KMS-11 (cell line): ENCODE measurements around the gene TBC1D4.

ENCODE experiments used
- H2AFZ ChIP-seq: fragments of 200-600 bp; sonication (generic); 2 replicates; pipeline ENCODE4 v1.6.1; 2016; ENCODE audit warnings: antibody characterized with exemption, mixed run types, low read depth
- H3K27ac ChIP-seq: fragments of 200-600 bp; sonication (generic); 2 replicates; pipeline ENCODE4 v1.6.1; 2016; ENCODE audit warnings: mild to moderate bottlenecking, mixed run types
- H3K27me3 ChIP-seq: fragments of 200-600 bp; sonication (generic); 2 replicates; pipeline ENCODE4 v1.6.1; 2017; ENCODE audit warnings: mild to moderate bottlenecking, low read depth, mixed run types, moderate library complexity; ENCODE audit not compliant: insufficient read depth
- H3K36me3 ChIP-seq: fragments of 200-600 bp; sonication (generic); 2 replicates; pipeline ENCODE4 v1.6.1; 2017; ENCODE audit warnings: mild to moderate bottlenecking, mixed run types; ENCODE audit not compliant: insufficient read depth
- H3K4me1 ChIP-seq: fragments of 200-600 bp; sonication (generic); 2 replicates; pipeline ENCODE4 v1.6.1; 2016; ENCODE audit warnings: mild to moderate bottlenecking, low read depth, mixed run types; ENCODE audit not compliant: poor library complexity, severe bottlenecking
- H3K4me2 ChIP-seq: fragments of 200-600 bp; sonication (generic); 2 replicates; pipeline ENCODE4 v1.7.0; 2016; ENCODE audit warnings: mild to moderate bottlenecking, mixed run types
- H3K4me3 ChIP-seq: fragments of 200-600 bp; sonication (generic); IDR thresholded peaks from 2 replicates; pipeline ENCODE4 v1.6.1; 2017; ENCODE audit warnings: low read depth, low read length, mixed read lengths; ENCODE audit not compliant: insufficient read depth
- H3K79me2 ChIP-seq: fragments of 200-600 bp; sonication (generic); 2 replicates; pipeline ENCODE4 v1.6.1; 2016; ENCODE audit warnings: low read depth, mixed run types; ENCODE audit not compliant: insufficient read depth
- H3K9ac ChIP-seq: fragments of 200-600 bp; sonication (generic); 2 replicates; pipeline ENCODE4 v1.6.1; 2016; ENCODE audit warnings: mild to moderate bottlenecking, mixed run types
- H4K20me1 ChIP-seq: fragments of 200-600 bp; sonication (generic); 2 replicates; pipeline ENCODE4 v1.6.1; 2016; ENCODE audit warnings: mild to moderate bottlenecking, mixed run types; ENCODE audit not compliant: insufficient read depth
- CTCF ChIP-seq: fragments of 200-600 bp; sonication (generic); conservative IDR thresholded peaks from 2 replicates; pipeline ENCODE4 v1.6.1; 2017; ENCODE audit warnings: low read depth, mild to moderate bottlenecking, antibody characterized with exemption, low read length, moderate library complexity, mixed read lengths

Gene TBC1D4

DNA sequence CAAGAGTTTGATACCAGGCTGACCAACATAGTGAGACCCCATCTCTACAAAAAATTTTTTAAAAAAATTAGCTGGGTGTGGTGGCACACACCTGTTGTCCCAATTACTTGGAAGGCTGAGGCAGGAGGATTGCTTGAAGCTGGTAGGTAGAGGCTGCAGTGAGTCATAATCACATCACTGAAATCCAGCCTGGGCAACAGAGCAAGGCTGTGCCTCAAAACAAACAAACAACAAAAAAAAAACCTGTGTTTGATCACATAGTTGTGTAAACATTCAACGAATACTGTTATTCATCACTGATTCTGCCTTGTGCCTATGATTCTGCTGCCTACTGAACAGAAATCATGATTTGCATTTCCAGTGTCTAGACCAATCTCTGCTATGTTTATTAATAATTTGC lies 134.0 kb downstream of the TBC1D4 start:
- H3K27me3 ChIP-seq = no peaks in the 10 kb centered on the region
- H4K20me1 ChIP-seq = no peaks in the 10 kb centered on the region
- no peak overlapping the region for H2AFZ ChIP-seq
- H3K27ac ChIP-seq = no peak overlapping the region
- TF ChIP-seq CTCF = no peak
- no peaks in the 10 kb centered on the region for H3K36me3 ChIP-seq
- no peak overlapping the region for H3K4me2 ChIP-seq
- H3K4me3 ChIP-seq = no peak overlapping the region
- peaks cover 11% of the 10 kb centered on the region for H3K4me1 ChIP-seq
- H3K9ac ChIP-seq = no peak overlapping the region
- H3K79me2 ChIP-seq = no peaks in the 10 kb centered on the region

DNA sequence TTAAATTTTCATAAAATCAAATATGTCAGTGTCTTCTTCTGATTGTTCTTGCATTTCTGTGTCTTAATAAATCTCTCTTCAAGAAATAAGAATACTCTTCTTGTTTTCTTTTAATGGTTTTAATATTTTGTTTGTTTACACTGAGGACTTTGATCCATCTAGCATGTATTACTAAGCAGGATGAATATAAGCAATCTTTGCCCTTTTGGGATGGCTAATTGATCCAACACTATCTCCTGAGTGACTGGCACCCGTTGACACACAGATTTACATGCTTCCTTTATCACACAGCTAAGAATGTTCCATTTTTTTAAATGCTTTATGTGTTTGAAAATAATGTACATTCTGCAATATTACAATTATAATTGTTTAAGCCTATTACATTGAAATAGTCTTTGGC lies 134.5 kb downstream of the TBC1D4 start:
- no peaks in the 10 kb centered on the region for H3K36me3 ChIP-seq
- H4K20me1 ChIP-seq = no peaks in the 10 kb centered on the region
- no peak overlapping the region for H3K9ac ChIP-seq
- H2AFZ ChIP-seq = no peak overlapping the region
- no peak for TF ChIP-seq CTCF
- no peak overlapping the region for H3K4me2 ChIP-seq
- no peak overlapping the region for H3K4me3 ChIP-seq
- no peaks in the 10 kb centered on the region for H3K27me3 ChIP-seq
- H3K27ac ChIP-seq = no peak overlapping the region
- H3K79me2 ChIP-seq = no peaks in the 10 kb centered on the region
- peaks cover 7% of the 10 kb centered on the region for H3K4me1 ChIP-seq

- Histone ChIP-seq H2AFZ (no peak overlapping the region), H3K4me2 (no peak overlapping the region), H3K79me2 (no peaks in the 10 kb centered on the region), H3K27me3 (no peaks in the 10 kb centered on the region), H3K4me3 (no peak overlapping the region), H3K36me3 (no peaks in the 10 kb centered on the region), H3K27ac (no peak overlapping the region), H3K4me1 (no peaks in the 10 kb centered on the region), H4K20me1 (no peaks in the 10 kb centered on the region), H3K9ac (no peak overlapping the region)
- no peak for TF ChIP-seq CTCF
Measured at GRCh38 chr13:75345193-75345592, 136.8 kb downstream of the TBC1D4 start.

DNA sequence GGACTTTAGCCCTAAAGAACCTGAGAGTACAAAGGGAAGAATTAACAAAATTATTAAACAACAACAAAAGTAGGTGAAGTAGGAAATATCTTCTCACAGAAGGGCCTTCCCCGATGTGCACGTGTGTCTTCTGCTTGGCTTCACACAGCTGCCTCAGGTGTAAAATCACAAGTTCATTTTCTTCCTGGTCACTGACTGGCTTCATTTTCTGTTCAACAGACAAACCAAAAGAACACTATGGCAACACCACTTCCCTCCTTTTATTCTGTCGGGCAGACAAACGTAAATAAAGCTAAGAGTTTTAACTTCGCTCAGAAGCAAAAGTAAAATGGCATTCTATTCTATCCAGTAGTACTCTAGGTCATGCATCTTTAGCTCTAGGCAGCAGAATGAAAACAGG lies 140.9 kb downstream of the TBC1D4 start:
- TF ChIP-seq CTCF = no peak
- Histone ChIP-seq H3K36me3 (no peaks in the 10 kb centered on the region), H2AFZ (no peak overlapping the region), H3K4me2 (no peak overlapping the region), H4K20me1 (no peaks in the 10 kb centered on the region), H3K27ac (no peak overlapping the region), H3K4me3 (no peak overlapping the region), H3K27me3 (no peaks in the 10 kb centered on the region), H3K9ac (no peak overlapping the region), H3K79me2 (no peaks in the 10 kb centered on the region), H3K4me1 (no peaks in the 10 kb centered on the region)
